SK-N-DZ (cell line): Measurements from ENCODE around the gene DNAH5.

Experiments
- DNase-seq: peaks from one replicate; pipeline ENCODE4 v3.0.0-alpha.2; 2015; ENCODE audit warnings: low spot score

Gene DNAH5

GRCh38 chr5:13945271-13945670 lies 783 bp upstream of the DNAH5 start:
- no peak for DNase-seq

DNA sequence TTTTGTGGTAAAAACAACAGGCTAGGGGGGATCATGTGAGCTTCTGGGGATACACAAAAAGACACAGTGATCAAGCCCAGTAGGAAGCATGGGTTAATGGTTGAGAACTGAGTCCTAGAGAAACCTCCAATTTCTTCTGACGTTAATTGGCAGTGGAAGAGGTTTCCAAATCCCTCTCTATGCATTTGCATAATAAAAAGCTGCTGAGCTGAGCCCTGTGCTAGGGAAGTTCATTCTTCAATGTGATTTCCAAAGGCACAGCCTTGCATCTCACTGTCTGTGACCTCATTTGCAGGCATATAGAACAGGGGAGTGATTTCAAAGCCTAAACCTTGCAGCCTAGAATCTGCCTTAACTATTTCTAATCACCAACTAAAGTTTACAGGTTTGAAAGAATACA lies 812 bp downstream of the DNAH5 start:
- DNase-seq: no peak

DNA sequence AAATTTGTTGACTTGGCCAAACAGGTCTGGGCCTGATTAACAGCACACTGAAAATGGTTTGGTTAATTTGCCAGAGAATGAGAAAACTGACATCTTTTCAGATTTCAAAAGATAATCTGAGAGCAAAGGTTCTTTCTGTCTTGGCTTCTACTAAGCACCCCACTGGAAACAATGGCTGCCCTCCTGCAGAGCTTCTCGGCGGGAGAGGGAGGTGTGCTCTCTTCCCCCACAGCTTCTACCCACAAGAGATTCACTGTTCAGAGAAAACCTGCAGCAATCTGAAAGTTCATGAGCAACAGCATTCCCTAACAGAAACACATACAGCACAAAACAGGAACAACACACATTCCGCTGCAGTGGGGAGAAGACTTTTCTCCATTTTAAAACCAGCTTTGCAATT lies 3.0 kb downstream of the DNAH5 start:
- DNase-seq: no peak

- DNase-seq: no peak
Observed at GRCh38 chr5:13939638-13940037, 4.8 kb downstream of the DNAH5 start.

DNA sequence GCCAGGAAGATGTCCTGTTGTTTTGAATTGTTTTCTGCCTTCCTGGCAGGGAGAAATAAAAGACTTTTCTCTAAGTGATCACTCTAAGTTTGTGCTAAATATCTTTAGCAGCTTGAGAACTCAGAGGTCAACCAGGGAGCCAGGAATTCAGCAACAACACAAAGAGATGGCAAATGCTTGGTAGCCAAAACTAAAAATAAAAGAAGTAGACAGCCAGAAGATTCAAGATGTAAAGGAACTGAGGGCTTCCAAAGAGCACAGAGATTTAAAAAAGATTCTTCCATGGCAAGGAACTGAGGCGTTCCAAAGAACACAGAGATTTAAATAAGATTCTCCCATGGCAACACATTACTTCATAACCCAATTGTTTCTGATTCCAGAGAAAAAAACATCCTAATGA lies 9.6 kb downstream of the DNAH5 start:
- no peak for DNase-seq

DNA sequence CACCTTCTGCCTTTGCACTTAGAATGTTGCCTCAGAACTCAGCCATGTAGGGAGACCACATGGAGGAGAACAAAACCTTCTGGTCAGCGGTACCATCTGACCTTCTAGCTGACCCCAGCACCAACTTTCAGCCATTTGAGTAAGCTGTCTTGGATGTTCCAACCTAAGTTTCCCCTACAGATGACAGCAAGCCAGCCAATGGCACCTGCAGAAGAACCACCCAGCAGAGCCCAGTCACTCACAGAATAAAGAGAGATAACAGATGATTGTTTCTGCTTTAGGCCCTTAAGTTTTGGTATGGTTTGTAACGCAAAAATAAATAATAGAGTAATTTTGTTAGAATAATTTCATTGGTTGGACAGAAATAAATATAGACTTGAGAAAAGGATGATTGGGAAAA lies 10.4 kb downstream of the DNAH5 start:
- no peak for DNase-seq

- no peak for DNase-seq
Observed at GRCh38 chr5:13932561-13932960, 11.9 kb downstream of the DNAH5 start.

DNA sequence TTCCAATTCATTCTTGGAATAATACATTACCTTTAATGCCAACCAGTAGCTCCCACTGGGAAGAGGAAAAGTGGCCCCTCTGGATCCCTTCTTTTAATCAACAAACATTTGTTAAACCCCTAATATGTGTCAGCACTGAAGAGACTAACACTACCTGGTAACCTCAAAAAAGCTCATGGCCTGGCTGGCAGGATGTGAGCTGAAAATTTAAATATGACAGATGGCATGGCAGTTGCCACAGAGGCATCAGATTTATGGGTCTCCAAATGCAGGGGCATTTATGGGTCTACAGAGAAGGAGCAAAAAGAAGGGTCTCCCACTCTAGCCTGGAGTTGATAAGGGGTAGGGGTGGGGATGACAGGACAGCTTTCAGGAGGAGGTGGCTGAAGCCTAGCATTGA lies 12.5 kb downstream of the DNAH5 start:
- DNase-seq: no peak

GRCh38 chr5:13930541-13931171 lies 13.8 kb downstream of the DNAH5 start:
- no peak for DNase-seq

DNA sequence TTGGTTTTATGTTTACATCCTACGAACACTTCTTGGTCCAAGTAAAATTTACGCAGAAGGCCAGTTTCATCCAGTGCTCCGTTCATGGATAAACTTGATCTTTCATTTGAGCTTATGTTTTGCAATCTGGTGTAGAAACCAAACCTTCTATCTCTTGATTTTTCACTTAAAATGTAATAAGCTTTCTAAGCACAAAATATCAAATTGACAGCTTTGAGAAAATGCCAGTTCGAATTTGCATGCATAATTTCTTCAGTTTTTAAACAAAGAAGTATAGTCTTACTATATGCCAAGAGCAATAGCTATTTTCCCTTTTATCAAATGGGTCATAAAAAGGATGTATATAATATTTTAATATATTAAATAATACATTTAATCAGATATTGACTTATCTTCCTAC lies 17.8 kb downstream of the DNAH5 start:
- DNase-seq: no peak

DNA sequence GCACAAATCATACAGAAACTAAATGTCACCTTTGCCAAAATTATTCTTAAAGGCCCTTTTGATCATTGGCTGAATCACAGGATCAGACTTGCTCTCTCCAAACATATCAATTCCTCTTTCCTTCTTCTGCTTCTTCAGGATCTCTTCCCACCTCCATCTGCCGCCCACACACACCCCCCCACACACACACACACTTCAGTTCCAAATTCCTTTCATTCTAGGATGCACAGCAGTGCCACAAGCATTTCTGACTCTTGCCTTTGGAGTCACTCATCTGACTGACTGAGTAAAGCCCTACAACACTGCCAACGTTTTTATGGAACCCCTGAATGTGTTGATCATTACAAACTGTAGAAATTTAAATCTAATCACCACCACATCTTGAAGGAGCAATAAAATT lies 22.9 kb downstream of the DNAH5 start:
- no peak for DNase-seq

- no peak for DNase-seq
Observed at GRCh38 chr5:13919786-13920185, 24.7 kb downstream of the DNAH5 start.

GRCh38 chr5:13919087-13919486 lies 25.4 kb downstream of the DNAH5 start:
- no peak for DNase-seq

- no peak for DNase-seq
Observed at GRCh38 chr5:13917061-13917460, 27.4 kb downstream of the DNAH5 start.

GRCh38 chr5:13913962-13914361 lies 30.5 kb downstream of the DNAH5 start:
- no peak for DNase-seq

DNA sequence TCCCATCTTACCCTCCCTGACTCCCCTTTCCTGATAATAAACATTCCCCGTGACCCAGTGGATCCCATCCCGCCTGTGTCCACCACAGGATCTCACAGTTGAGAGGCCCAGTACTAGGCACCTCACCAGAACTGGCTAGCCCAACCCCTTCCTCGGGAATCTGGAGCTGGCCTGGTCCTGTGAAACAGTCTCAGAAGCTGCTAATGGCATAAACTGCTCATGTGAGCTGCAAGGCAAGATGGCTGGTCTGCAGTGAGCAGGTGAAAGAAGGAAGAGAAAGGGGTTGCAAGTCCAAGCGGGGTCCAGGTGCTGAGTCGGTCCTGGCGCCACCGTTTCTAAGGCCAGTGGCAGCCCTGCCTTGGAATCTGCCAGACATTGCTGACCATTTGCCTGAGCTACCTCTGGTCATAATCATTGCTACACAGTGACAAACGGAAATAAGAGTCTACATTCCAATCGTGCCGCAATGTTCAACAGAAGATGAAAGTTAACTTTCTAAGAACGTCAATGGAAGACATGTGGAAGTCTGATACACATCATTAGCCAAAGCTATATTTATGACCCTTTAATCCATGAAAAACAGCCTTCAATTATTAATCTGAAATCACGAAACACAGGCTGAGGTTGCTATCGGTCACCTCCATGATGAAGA lies 33.7 kb downstream of the DNAH5 start:
- no peak for DNase-seq

DNA sequence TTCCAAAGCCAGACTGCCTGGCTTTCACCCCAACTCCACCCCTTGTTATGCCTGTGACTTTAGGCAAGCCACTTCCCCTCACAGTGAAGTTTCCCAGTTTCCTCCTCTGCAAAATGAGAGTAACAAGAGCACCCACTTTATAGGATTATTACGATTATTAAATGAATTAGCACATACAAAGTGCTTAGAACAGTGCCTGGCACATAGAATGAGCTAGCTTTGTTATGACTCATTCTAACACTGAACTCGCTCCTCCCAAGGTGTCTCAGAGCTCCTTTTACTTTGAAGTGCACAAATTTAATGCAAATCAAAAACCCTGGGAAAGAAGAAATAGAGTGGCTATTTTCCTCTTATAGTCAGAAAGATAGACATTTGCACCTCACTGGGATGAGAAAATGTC lies 34.3 kb downstream of the DNAH5 start:
- DNase-seq: no peak

GRCh38 chr5:13909271-13909670 lies 35.2 kb downstream of the DNAH5 start:
- DNase-seq: no peak

- no peak for DNase-seq
Observed at GRCh38 chr5:13898569-13898968, 45.9 kb downstream of the DNAH5 start.

DNA sequence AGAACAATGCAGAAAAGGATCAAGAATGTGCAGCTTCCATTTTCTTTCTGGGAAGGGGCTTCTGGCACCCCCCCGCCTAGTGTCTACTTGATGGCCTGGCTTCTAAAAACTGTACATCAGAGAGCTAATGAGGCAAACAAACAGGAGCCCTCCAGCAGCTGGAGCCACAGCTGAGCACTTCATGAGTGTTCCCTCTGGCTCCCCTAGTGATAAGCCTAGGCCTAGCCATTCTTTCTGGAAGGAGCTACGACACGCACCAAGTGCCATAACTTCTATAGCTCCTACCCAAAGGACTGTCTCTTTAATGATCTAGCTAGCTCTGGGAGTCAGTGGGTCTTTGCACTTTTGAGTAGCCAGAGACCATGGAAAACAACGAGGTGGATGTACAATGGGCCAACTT lies 66.1 kb downstream of the DNAH5 start:
- no peak for DNase-seq

DNA sequence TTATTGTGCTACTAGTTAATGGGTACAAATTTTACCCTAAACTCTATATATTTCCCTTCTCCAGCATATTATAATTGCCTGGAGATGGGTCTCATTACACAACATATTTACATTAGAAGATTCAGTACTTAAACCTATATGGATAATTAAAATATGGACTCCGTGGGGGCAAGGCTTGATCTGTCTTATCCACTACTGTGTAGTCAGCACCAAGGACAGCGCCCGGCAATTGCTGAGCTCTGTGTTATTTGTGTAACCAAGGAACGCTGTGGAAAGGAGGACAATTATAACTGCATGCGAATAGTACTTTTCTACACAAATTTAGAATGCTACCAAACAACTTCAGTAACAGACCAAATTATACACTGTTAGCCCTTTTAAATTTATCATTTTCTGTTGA lies 77.7 kb downstream of the DNAH5 start:
- DNase-seq: no peak

DNA sequence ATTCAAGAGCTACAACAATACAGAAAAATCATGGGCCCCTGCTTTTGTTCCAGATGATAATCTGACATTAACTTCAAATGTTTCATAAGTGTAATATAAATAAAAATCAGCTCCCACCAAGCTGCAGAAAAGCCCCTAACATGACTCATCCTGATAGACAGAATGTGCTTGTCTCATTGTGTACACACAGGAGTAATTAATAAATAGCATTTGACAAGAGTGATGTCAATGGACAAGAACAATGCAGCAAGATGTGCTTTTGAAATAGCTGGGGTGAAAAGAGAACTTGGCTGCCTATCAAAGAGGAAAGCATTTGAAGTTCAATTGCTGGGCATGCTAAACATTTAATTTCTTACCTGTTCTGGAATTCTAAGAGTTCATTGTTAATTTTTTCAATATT lies 79.2 kb downstream of the DNAH5 start:
- no peak for DNase-seq

- no peak for DNase-seq
Observed at GRCh38 chr5:13860146-13860545, 84.3 kb downstream of the DNAH5 start.
